Spinal cord (tissue), 10 donors: Measurements from ENCODE around the gene NACA. TPM values are rescaled to one million over a fixed set of nuclear protein-coding genes. Genes with fewer than 3 reads are reported as not detected.
"Not testable (repeated sequence)": the region's sequence is repeated elsewhere in the genome, so short reads cannot be mapped to it uniquely, and the experiment has no call there.

Experiments used
- DNase-seq, 6 donors: peaks; one replicate each; pipeline versions ENCODE4 v3.0.0 to v3.0.0-alpha.2; 2013 to 2015; ENCODE audit warnings: low spot score in 6 of 6, low read depth in 4 of 6
- H3K27ac ChIP-seq: one replicate; pipeline ENCODE4 v1.5.1; 2013; ENCODE audit warnings: low read depth, low read length, control low read depth
- H3K27me3 ChIP-seq: one replicate; pipeline ENCODE4 v1.6.1; 2013; ENCODE audit warnings: low read length; ENCODE audit not compliant: control insufficient read depth, insufficient read depth
- H3K36me3 ChIP-seq: one replicate; pipeline ENCODE4 v1.6.1; 2013; ENCODE audit warnings: low read length; ENCODE audit not compliant: control insufficient read depth, insufficient read depth
- H3K4me1 ChIP-seq: one replicate; pipeline ENCODE4 v1.6.1; 2013; ENCODE audit warnings: low read length; ENCODE audit not compliant: control insufficient read depth, insufficient read depth
- H3K4me3 ChIP-seq: one replicate; pipeline ENCODE4 v1.5.1; 2013; ENCODE audit warnings: low read depth, low read length, control low read depth
- H3K9me3 ChIP-seq: one replicate; pipeline ENCODE4 v1.6.1; 2013; ENCODE audit warnings: low read length; ENCODE audit not compliant: control insufficient read depth, insufficient read depth
- WGBS: methylation state at CpG from one replicate; pipeline ENCODE4 v1.1.5; 2013; ENCODE audit warnings: missing lambda C conversion rate; ENCODE audit not compliant: insufficient coverage; 5-methylcytosine and 5-hydroxymethylcytosine counted together
- polyA plus RNA-seq, 2 donors: library from polyadenylated mRNA; unstranded; fragments of 120-200 nt; gene quantifications; one replicate each; pipeline ENCODE4 v1.2.1, GENCODE V29; 2013; ENCODE audit not compliant: insufficient read length in 2 of 2
- total RNA-seq, 2 donors: library from RNA; depleted of rRNA in 1 of 2; stranded (reverse); fragments of 120-200 nt in 1 of 2; fragments of >200 nt in 1 of 2; gene quantifications; one replicate each; pipeline versions ENCODE4 v1.2.3 to v1.2.4, GENCODE V29; 2013 to 2014
- donor health status: healthy.

Gene NACA
- total and polyA plus RNA-seq, 4 donors = 832 to 1,792 (median 1,325) TPM

- no peaks in the 10 kb centered on the region for H3K4me1 ChIP-seq
- no peak overlapping the region for H3K27ac ChIP-seq
- 80% methylated on average over 5 of the region's 7 CpGs for WGBS
- no peak overlapping the region for H3K4me3 ChIP-seq
- H3K36me3 ChIP-seq = no peaks in the 10 kb centered on the region
- DNase-seq = no peak
- no peaks in the 10 kb centered on the region for H3K9me3 ChIP-seq
- no peaks in the 10 kb centered on the region for H3K27me3 ChIP-seq
Measured at GRCh38 chr12:56760460-56760859, 35.4 kb upstream of the NACA start.

DNA sequence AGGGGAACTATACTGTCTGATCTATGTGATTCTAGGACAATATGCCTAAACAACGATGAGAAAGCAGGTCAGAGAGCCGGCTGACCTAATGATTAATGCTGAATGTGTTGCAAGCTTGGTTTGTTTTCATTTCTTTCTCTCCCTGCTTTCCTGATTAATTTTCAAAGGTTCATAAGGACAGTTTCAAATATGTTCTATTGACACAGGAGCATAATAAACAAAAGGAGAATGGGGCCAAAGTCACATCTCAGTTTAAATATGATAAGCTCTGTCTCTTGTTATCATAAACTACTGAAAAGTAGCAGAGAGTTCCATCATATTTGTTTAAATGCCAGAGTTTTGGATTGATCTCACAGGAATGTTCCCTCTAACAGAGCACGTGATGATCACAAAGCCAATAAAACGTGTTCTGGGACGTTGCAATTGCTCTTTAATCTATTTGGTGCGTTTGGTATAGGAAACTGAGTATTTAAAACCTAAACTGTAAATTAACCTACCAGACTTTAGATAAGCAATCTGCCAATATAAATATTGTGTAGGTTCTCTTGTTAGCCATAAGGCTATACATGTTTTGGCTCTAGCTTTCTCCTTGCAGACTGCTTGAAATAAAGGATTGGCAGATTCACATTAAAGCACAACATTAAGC lies 34.3 kb upstream of the NACA start:
- Histone ChIP-seq H3K36me3 (no peaks in the 10 kb centered on the region), H3K27ac (no peak overlapping the region), H3K9me3 (no peaks in the 10 kb centered on the region), H3K4me1 (no peaks in the 10 kb centered on the region), H3K4me3 (no peak overlapping the region), H3K27me3 (no peaks in the 10 kb centered on the region)
- no CpG with 5 or more reads among the region's 6 CpGs for WGBS
- no peak for DNase-seq

DNA sequence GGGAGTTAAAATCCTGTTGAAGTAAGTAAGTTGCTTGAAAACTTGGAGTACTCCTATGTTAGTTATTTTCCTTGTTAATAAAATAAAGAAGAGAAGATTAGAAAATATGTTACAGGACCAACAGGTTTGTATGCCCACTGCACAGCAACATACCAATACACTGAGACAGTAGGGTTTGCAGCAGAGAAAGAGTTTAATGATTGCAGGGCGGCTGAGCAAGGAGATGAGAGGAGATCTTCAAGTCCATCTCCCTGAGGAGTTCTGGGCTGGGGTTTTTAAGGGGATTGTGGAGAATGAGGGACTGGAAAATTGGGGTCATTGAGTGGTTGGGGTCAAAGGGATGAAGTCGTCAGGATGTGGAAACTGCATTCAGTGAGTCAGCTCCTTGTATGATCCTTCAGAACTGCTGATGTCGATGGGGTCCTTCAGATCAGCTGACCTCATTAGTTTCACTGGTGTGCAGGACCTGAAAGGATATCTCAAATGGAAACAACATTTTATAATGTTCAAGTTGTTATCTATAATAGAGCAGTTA lies 33.7 kb upstream of the NACA start:
- no peaks in the 10 kb centered on the region for H3K36me3 ChIP-seq
- no peaks in the 10 kb centered on the region for H3K27me3 ChIP-seq
- WGBS = 97% methylated on average over 3 of the region's 3 CpGs
- no peak overlapping the region for H3K27ac ChIP-seq
- no peak for DNase-seq
- H3K4me1 ChIP-seq = no peaks in the 10 kb centered on the region
- no peak overlapping the region for H3K4me3 ChIP-seq
- no peaks in the 10 kb centered on the region for H3K9me3 ChIP-seq

DNA sequence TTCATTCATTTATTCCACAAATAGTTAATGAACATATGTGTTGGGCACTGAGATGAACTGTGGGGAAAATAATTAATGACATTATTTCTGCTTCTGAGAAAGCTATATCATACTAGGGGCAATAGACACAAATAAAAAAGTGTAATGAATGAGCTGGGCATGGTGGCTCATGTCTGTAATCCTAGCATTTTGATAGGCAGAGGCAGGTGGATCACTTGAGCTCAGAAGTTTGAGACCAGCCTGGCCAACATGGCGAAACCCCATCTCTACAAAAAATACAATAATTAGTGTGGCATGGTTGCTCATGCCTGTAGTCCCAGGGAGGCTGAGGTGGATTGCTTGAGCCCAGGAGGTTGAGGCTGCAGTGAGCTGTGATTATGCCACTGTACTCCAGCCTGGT lies 32.9 kb upstream of the NACA start:
- DNase-seq, H3K4me3 ChIP-seq, H3K4me1 ChIP-seq, H3K27ac ChIP-seq, H3K27me3 ChIP-seq, H3K36me3 ChIP-seq, H3K9me3 ChIP-seq: not testable (repeated sequence)
- no CpG with 5 or more reads among the region's 1 CpG for WGBS

DNA sequence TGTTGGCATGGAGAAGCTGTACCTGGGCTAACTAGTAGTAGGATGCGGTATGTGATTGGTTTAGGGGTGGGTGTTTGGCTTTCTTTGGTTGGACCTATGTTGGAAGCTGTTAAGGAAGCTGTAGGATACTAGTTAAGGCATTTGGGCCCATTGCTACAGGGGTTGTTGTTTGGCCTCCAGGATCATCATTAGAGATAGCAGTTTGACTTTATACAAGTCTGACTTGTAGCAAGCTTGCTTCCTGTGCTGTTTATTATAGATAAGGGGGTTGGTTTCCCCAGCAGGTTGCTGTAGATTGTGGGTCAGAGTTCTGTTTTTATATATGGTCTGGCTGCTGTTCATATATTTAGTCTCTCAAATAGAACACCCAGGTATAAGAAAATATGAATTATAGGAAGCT lies 28.5 kb upstream of the NACA start:
- DNase-seq = no peak
- Histone ChIP-seq H3K9me3 (no peaks in the 10 kb centered on the region), H3K4me3 (no peak overlapping the region), H3K27me3 (no peaks in the 10 kb centered on the region), H3K36me3 (peaks cover 4% of the 10 kb centered on the region), H3K4me1 (peaks cover 4% of the 10 kb centered on the region), H3K27ac (no peak overlapping the region)
- WGBS = 100% methylated on average over 1 of the region's 1 CpG

- Histone ChIP-seq H3K36me3 (peaks cover 5% of the 10 kb centered on the region), H3K4me3 (peak within 1 kb of the TSS; percentile 82), H3K9me3 (no peaks in the 10 kb centered on the region), H3K27me3 (no peaks in the 10 kb centered on the region), H3K4me1 (peaks cover 4% of the 10 kb centered on the region), H3K27ac (peak within 1 kb of the TSS; percentile 54)
- peak; percentile 62 to 95 (median 75) for DNase-seq
- 0% methylated on average over 48 of the region's 64 CpGs for WGBS
Measured at GRCh38 chr12:56751712-56752598, 26.9 kb upstream of the NACA start, which contains the start of gene PRIM1. Gene PRIM1, minus strand, starts transcription at chr12:56752323. Its CDS starts 25 bp downstream, at chr12:56752298.

GRCh38 chr12:56750596-56750995 lies 25.5 kb upstream of the NACA start:
- not testable (repeated sequence) for H3K9me3 ChIP-seq, H3K4me3 ChIP-seq, H3K27me3 ChIP-seq, DNase-seq, H3K27ac ChIP-seq, H3K4me1 ChIP-seq
- 88% methylated on average over 6 of the region's 13 CpGs for WGBS
- H3K36me3 ChIP-seq = peaks cover 10% of the 10 kb centered on the region

DNA sequence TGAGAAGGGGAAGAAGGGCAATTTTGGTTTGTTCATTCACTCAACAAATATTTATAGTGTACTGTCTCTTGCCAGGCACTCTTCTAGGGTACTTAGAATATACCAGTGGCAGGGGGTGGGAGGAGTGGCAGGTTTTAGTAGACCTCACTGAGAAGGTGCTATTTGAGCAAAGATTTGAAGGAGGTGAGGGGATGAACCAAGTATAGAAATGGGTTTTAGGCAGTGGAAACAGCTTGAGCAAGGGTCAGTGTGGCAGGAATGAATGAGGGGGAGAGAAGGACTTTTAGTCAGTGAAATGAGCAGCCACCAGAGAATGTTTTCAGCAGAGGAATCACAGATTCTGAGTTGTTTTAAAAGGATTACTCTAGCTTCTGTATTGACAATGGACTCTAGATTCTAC lies 24.8 kb upstream of the NACA start:
- Histone ChIP-seq H3K9me3 (no peaks in the 10 kb centered on the region), H3K4me3 (no peak overlapping the region), H3K27ac (no peak overlapping the region), H3K27me3 (no peaks in the 10 kb centered on the region), H3K36me3 (peaks cover 14% of the 10 kb centered on the region), H3K4me1 (peaks cover 4% of the 10 kb centered on the region)
- no peak for DNase-seq

- no peak for DNase-seq
- no peak overlapping the region for H3K27ac ChIP-seq
- H3K36me3 ChIP-seq = peaks cover 16% of the 10 kb centered on the region
- no peaks in the 10 kb centered on the region for H3K9me3 ChIP-seq
- no peaks in the 10 kb centered on the region for H3K27me3 ChIP-seq
- peaks cover 4% of the 10 kb centered on the region for H3K4me1 ChIP-seq
- no CpG with 5 or more reads among the region's 2 CpGs for WGBS
- H3K4me3 ChIP-seq = no peak overlapping the region
Measured at GRCh38 chr12:56749359-56749758, 24.3 kb upstream of the NACA start.
